ENCODE results near the gene EXOC6.

EXOC6 gene

DNA sequence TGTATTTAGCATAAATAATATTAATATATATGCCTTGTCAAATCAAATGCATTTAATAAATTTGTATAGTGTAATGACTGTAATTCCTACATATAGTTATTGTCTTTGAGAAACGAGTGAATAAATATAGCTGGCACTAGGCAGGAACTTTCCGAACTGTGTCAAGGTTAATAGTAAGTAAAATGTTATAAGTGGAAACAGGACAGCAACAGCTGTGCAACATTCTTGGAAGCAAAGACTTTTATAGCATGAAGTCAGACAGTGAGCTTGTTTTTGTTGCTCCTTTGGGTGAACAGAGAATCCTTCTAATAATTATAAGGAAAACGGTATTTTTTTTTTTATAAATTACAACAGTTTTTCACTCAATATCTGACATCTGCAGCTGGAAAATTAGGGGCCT is 14.0 kb upstream of the EXOC6 start:
- H4K20me1 ChIP-seq (ENCODE audit: insufficient read depth) = no peaks in the 10 kb centered on the region
- H3K36me3 ChIP-seq (ENCODE audit: insufficient read depth) = no peaks in the 10 kb centered on the region
- no peaks in the 10 kb centered on the region for H3K27me3 ChIP-seq (ENCODE audit: insufficient read depth, low read depth)
- no peak overlapping the region for H2AFZ ChIP-seq (ENCODE audit: low read depth)
- H3K4me2 ChIP-seq = no peak overlapping the region
- H3K9ac ChIP-seq = no peak overlapping the region
- H3K4me1 ChIP-seq (ENCODE audit: low read depth, poor library complexity, severe bottlenecking) = no peaks in the 10 kb centered on the region
- TF ChIP-seq, protein P1, sequence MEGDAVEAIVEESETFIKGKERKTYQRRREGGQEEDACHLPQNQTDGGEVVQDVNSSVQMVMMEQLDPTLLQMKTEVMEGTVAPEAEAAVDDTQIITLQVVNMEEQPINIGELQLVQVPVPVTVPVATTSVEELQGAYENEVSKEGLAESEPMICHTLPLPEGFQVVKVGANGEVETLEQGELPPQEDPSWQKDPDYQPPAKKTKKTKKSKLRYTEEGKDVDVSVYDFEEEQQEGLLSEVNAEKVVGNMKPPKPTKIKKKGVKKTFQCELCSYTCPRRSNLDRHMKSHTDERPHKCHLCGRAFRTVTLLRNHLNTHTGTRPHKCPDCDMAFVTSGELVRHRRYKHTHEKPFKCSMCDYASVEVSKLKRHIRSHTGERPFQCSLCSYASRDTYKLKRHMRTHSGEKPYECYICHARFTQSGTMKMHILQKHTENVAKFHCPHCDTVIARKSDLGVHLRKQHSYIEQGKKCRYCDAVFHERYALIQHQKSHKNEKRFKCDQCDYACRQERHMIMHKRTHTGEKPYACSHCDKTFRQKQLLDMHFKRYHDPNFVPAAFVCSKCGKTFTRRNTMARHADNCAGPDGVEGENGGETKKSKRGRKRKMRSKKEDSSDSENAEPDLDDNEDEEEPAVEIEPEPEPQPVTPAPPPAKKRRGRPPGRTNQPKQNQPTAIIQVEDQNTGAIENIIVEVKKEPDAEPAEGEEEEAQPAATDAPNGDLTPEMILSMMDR (conservative IDR thresholded peaks at IDR 0.05; ENCODE audit: low read depth, low read length) = no peak
- no peak overlapping the region for H3K27ac ChIP-seq
- H3K4me3 ChIP-seq (IDR thresholded peaks at IDR 0.05; ENCODE audit: insufficient read depth, low read depth, low read length) = no peak overlapping the region
- H3K79me2 ChIP-seq (ENCODE audit: insufficient read depth, low read depth) = no peaks in the 10 kb centered on the region

DNA sequence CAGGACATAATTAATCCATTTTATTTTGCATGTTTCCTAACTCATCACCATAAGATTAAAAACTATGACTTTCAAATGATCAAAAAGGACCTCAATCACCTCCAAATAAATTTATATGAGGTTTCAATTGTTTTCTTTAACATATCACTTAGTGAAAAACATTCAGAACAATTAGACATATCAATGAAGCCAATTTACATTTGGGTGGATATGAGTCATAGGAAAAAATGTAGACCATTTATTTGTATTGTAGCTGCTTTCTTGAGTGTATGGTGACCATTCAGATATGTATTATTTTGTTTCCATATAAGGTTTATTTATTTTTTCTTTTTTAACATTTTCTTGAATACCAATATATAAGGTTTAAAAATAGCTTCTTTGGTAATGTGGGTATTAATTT is 13.3 kb upstream of the EXOC6 start:
- Histone ChIP-seq H3K4me2 (no peak overlapping the region), H3K79me2 (ENCODE audit: insufficient read depth, low read depth) (no peaks in the 10 kb centered on the region), H4K20me1 (ENCODE audit: insufficient read depth) (no peaks in the 10 kb centered on the region), H3K4me1 (ENCODE audit: low read depth, poor library complexity, severe bottlenecking) (no peaks in the 10 kb centered on the region), H3K36me3 (ENCODE audit: insufficient read depth) (no peaks in the 10 kb centered on the region), H3K27ac (no peak overlapping the region), H3K27me3 (ENCODE audit: insufficient read depth, low read depth) (no peaks in the 10 kb centered on the region), H3K9ac (no peak overlapping the region), H2AFZ (ENCODE audit: low read depth) (no peak overlapping the region), H3K4me3 (IDR thresholded peaks at IDR 0.05; ENCODE audit: insufficient read depth, low read depth, low read length) (no peak overlapping the region)
- TF ChIP-seq, protein P1 (conservative IDR thresholded peaks at IDR 0.05; ENCODE audit: low read depth, low read length) = no peak

DNA sequence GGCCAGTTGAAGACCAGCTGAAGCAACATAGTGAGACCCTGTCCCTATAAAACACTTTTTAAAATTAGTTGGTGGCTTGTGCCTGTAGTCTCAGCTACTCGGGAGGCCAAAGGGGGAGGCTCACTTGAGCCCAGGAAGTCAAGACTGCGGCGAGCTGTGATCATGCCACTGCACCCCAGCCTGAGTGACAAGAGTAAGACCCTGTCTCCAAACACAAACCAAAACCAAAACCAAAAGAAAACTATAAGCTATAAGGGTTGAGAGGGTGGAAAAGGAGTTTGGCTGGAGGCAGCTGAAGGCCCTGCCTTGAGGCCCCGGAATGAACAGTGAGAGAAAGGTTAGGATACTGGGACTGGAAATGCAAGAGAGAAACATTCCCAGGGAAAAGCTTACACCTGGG is 10.9 kb upstream of the EXOC6 start:
- no peak overlapping the region for H3K9ac ChIP-seq
- no peaks in the 10 kb centered on the region for H3K79me2 ChIP-seq (ENCODE audit: insufficient read depth, low read depth)
- no peaks in the 10 kb centered on the region for H4K20me1 ChIP-seq (ENCODE audit: insufficient read depth)
- H3K27ac ChIP-seq = no peak overlapping the region
- no peak overlapping the region for H3K4me2 ChIP-seq
- H3K36me3 ChIP-seq (ENCODE audit: insufficient read depth) = no peaks in the 10 kb centered on the region
- TF ChIP-seq, protein P1 (conservative IDR thresholded peaks at IDR 0.05; ENCODE audit: low read depth, low read length) = no peak
- H3K27me3 ChIP-seq (ENCODE audit: insufficient read depth, low read depth) = no peaks in the 10 kb centered on the region
- no peaks in the 10 kb centered on the region for H3K4me1 ChIP-seq (ENCODE audit: low read depth, poor library complexity, severe bottlenecking)
- H2AFZ ChIP-seq (ENCODE audit: low read depth) = no peak overlapping the region
- no peak overlapping the region for H3K4me3 ChIP-seq (IDR thresholded peaks at IDR 0.05; ENCODE audit: insufficient read depth, low read depth, low read length)

DNA sequence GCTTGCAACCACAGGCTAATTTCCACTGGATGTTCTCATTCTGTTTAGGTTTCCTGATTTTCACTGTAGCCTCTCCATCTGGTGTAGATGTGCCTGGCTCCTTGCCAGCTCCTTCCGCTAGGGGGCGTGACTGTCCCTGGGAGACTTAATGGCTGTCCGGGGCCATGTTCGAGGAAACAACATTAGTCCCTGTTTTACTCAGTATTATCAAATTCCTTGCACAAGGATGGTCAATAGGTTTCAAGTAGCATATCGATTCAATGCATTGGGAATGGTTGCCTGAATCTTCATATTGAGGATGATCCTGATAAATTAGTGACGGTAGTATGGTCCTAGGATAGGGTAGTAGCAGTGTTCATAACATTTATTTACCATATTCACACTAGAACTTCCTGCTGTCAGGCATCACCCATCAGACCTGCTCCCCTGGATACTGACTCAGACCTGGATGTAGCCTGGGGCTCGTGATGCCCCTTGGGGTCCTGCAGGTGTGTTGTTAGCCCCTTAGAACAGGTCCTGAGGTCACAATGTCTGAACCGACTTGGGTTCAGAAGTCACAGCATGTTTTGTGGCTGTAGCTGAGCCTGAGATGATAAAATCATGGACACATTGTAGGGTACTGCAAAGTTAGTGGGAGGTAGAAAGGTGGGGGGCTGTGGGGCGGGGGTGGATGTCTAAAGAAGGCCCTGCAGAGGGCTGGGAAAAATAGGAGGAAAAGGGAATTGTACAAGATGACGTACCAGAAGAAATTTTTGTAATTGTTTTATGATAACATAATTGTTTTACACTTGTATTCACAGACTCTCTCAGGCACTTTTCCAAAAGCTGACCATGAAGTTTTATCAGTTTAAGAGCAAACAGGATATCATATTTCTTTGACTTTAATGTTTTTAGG is 8.9 kb upstream of the EXOC6 start:
- Histone ChIP-seq H3K9ac (no peak overlapping the region), H3K27me3 (ENCODE audit: insufficient read depth, low read depth) (no peaks in the 10 kb centered on the region), H4K20me1 (ENCODE audit: insufficient read depth) (no peaks in the 10 kb centered on the region), H3K79me2 (ENCODE audit: insufficient read depth, low read depth) (no peaks in the 10 kb centered on the region), H2AFZ (ENCODE audit: low read depth) (no peak overlapping the region), H3K36me3 (ENCODE audit: insufficient read depth) (no peaks in the 10 kb centered on the region), H3K4me1 (ENCODE audit: low read depth, poor library complexity, severe bottlenecking) (peaks cover 4% of the 10 kb centered on the region), H3K4me2 (no peak overlapping the region), H3K27ac (no peak overlapping the region), H3K4me3 (IDR thresholded peaks at IDR 0.05; ENCODE audit: insufficient read depth, low read depth, low read length) (no peak overlapping the region)
- TF ChIP-seq, protein P1 (conservative IDR thresholded peaks at IDR 0.05; ENCODE audit: low read depth, low read length) = peak; percentile 32; the same call in 1 of the 2 replicates

All from KMS-11 (cell line).